ENCODE data around the gene THAP5.
A peak's percentile ranks its signal among the peaks of the same experiment; 100 is the strongest.

THAP5 gene

DNA sequence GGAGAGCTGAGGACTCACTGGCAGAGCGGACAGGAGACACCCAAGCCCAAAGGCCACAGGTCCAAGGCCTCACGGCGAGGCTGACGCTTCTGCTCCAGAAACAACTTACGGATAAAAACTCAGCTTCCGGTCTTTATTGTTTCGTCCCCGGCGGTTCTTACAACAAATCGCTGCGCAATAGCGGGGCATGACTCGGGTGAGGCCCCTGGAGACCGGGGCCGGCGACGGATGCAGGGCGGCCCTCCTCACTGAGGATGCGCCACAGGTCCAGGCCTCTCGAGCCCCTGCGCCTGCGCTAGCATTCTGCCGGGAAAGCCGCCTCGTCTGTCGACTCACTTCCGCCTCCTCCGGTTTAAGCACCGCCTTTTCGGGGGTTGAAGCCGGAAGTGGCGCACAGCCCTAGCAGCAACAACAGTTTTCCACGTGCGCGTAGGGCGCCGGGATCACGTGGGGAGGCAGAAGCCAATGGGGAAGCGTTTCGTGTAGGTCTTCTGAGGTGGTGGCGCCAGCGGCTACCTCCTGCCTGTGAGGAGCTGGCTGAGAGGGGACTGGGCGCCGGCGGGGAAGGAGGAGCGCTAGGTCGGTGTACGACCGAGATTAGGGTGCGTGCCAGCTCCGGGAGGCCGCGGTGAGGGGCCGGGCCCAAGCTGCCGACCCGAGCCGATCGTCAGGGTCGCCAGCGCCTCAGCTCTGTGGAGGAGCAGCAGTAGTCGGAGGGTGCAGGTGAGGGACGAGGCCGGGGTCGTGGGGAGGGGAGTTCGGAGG is at the start of gene THAP5, which contains the start of gene DNAJB9:
TSS of gene THAP5 (minus strand) at position 326 of the 765 bp plus-strand sequence. CDS start at position 189, 137 bp downstream.
TSS of gene DNAJB9 (plus strand) at position 494 of the 765 bp plus-strand sequence. CDS start 1,853 bp downstream, outside the sequence.
- peak; percentile 93 to 94 for ATAC-seq

DNA sequence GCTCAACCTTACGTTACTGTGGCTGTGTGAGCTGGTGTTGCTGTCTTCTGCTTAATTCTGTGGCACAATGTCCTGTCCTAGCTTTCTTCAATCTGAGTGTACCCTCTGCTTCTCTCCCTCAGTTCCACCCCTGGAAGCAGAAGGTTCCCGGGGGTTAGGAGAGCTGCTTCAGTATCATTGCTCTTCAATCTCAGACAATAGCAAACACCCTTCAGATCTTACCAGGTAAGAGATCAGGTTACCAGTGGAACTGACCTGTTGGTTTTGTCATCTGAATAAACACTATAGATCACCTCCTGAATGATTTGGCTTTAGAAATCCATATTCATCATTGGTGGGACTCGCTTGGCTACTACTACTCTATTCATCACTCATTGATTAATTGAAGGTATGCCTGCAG is 48.5 kb upstream of the THAP5 start:
- ATAC-seq: no peak

DNA sequence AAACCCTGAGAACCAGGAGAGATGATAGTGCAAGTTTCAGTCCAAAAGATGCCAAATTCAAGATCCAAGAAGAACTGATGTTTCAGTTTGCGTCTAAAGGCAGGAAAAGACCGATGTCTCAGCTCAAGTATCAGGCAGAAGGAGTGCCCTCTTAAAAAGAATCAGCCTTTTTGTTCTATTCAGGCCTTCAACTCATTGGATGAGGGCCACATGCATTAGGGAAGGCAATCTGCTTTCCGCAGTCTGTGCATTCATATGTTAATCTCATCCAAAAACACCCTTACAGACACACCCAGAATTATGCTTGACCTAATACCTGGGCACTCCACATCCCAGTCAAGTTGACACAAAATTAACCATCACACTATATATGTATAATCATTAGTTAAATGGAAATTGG is 45.4 kb upstream of the THAP5 start:
- no peak for ATAC-seq

- no peak for ATAC-seq
These were observed 44.5 kb upstream of the THAP5 start for GRCh38 chr7:108613949-108614381.

GRCh38 chr7:108613147-108613948 is 43.8 kb upstream of the THAP5 start:
- no peak for ATAC-seq

- no peak for ATAC-seq
These were observed 41.8 kb upstream of the THAP5 start for GRCh38 chr7:108611268-108611667.

DNA sequence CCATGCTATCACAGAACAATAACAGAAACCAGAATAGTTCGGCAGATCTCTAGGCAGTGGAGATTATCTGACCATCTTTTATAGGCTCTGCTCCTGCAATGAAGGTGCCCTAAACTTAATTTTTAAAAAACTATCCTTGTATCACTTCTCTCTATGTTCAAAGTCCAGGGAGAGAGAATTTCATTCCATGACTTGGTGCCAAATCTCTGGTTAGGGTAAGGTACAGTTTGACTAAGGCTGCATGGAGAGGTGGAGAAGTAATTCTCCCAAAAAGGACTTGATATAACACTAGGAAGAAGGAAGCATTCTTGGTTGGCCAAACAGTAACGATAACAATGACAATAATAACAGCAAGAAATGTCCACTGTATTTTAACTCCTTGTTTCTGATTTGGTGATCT is 40.1 kb upstream of the THAP5 start:
- ATAC-seq: no peak

DNA sequence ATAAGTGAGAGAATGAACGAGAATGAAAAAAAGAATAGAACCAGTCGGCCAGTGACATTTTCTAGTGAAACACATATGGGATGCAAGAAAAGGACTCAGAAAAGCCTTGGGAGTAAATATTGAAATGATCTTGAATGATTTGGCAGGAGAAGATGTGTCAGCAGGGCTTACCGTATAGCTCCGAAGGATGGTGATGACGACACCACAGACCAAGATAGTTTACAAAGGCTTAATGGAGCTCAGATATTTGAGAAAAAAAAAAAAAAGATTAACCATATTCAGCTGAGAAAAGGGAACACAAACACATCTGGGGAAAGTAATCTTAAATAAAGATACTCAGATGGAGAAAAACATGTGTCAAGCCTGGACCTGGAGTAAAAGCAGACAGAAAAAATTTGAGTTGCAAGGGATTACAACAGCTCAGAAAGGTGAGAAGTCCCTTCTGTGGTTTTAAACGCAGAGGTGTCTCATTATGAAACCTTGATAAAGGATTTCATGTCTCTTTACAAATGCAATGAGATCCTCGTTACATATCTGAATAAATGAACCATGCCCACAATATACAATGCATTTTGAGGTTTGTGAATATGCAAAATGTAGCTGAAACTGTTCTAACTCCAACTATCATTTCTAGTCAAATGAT is 36.2 kb upstream of the THAP5 start:
- peak in 1 of 2 donors; percentile 49 for ATAC-seq

GRCh38 chr7:108604307-108605077 is 35.0 kb upstream of the THAP5 start:
- ATAC-seq: no peak

DNA sequence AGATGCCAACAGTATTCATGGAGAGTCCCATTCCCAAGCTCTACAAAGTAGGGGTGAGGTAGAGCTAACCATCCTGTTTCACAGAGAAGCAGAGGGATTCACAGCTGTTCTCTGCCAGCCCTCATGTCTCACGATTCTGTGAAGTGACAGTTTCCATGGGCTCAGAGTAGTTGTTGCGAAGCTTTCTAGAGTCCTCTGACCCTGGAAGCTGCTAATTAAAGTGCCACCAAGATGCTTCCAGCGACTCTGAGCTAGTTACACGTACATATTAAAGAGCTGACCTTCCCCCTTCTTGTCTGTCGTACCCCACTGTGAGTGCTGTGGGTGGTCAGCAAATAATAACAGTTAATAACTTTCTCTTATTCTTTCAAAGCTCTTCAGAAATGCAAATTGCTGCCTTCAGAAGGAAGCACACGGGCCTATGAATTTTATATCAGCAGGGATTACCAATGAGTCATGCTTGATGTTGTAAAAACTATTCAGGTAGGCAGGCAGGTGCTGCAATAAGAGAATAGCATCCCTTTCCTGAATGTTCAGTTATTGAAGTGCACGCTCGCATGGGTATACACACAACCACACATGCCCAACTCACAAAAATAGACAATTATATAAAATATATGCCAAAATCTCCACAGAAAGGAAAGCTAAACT is 34.3 kb upstream of the THAP5 start:
- ATAC-seq: no peak

DNA sequence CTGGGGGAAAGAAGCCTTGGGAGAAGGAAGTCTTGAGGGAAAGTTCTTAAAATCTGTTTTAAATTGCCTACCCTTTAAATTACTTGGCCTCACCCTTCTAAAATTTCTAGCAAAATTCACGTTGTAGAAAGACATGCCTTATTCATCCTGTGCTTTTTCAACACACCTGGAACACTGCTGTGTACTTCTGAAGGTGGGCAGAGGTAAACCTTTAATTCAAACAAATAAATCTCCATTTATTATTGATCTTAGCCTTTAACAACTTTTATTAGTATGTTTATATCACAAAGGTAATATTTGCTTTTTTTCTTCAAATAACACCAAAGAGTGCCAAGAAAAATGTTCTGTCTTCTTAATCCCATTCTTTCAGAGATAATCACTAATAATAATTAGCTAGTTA is 30.9 kb upstream of the THAP5 start:
- no peak for ATAC-seq

GRCh38 chr7:108598914-108599580 is 29.5 kb upstream of the THAP5 start:
- ATAC-seq: no peak

- no peak for ATAC-seq
These were observed 28.6 kb upstream of the THAP5 start for GRCh38 chr7:108598153-108598552.

DNA sequence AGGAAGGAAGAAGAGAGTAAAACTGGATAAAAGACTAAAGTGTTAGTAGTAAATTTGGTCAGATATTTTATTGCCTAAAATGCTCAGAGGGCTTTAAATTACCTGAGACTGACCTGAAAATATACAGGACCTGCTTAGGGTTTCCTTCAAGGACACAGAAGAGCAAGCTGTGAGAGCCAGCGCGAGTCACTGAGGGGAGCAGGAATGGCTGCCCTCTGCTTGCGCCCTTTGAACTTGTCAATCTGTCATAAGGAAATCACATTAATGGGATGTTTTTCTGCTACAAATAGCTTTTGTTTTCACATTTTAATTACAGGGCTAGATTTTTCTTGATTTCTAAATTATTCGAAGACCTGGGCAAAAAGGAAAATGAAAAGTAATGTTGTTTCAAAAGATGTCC is 27.1 kb upstream of the THAP5 start:
- ATAC-seq: no peak

- ATAC-seq: no peak
These were observed 23.2 kb upstream of the THAP5 start for GRCh38 chr7:108592646-108593201.

DNA sequence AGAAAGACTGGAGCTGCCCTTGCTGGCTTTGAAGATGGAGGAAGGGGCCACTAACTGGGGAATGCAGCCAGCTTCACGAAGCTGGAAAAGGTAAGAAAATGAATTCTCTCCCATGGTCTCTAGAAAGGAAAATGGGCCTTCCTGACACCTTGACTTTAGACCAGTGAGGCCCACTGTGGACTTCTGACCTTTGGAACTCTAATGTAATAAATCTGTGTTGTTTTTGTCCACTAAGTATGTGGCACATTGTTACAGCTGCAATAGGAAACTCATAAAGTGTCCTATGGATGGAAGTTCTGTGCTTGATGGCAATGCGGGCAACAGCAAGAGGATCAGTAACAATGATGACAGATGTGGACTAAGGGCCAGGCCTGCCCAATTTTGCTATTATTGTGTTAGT is 21.1 kb upstream of the THAP5 start:
- ATAC-seq: no peak

GRCh38 chr7:108589874-108590273 is 20.4 kb upstream of the THAP5 start:
- ATAC-seq: no peak

DNA sequence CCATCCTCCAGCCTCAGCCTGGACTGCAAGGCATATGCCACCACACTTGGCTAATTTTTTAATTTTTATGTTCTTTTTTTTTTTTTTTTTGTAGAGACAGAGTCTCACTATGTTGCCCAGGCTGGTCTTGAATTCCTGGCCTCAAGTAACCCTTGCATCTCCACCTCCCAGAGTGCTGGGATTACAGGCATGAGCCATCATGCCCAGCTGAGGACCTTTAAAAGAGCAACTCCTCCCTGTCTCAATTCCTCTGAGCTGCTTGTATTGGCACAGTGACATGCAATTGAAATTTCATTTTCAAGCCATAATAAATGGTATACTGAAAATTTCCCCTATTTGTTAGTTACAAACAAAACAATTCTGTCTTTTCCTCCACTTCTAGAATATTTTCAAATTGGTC is 19.7 kb upstream of the THAP5 start:
- no peak for ATAC-seq

DNA sequence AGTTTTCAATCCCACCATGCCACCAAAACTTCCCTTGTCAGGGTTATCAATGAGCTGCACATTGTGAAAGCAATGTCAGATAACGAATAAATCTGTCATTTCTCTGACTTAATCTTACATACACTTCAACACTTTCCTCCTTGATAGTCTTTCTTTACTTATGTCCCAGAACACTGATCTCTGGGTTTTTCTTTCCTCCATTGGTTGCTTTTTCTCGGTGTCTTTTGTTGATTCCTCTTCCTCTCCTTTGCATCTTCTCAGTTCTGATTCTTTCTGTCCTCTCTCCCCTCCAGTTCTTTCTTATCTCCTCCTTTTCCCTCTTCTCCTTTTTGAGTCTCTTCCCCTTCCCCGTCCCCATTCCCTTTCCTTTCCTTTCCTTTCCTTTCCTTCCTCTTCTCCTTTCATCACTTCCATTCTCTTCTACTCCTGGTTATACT is 16.8 kb upstream of the THAP5 start:
- no peak for ATAC-seq

DNA sequence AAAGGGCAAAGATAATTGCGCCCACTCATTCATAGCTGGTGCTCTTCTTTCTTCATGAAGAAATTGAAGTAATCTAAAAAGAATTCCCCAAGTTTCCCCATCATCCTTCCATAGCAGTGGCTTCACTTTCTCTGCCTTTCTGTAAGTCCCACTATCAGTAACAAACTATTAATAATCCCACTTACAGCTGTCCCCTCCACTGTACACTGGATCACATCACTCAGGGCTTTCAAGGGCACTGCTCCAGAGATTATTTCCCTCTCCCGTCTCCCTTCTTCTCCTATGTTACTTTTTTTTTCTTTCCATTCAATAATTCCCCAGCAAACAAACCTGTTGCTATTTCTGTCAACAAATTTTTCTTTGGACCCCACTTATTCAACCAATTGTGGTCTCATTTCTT is 16.3 kb upstream of the THAP5 start:
- ATAC-seq: no peak

DNA sequence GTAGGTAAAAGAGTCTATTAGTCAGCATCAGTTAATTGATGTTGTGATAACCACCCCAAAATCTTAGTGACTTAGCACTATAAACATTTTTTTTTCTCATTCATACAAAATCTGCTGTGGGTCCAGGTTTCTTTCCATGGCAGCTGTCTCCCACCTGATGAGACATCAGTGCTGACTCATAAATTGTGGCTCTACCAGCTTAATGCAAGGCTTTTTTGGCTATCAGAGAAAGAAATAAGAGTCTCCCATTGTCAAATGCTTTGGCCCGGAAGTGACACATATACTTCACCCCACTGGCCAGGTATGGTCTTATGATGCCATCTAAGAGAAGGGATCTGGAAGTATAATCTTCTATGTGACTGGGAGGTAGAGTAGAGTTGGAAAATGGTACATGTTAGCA is 14.7 kb upstream of the THAP5 start:
- no peak for ATAC-seq
